GM18498 (cell line): Measurements from ENCODE around the gene MOXD1.

Experiments used
- ATAC-seq: cut with Tn5 transposase; IDR thresholded peaks from one replicate; pipeline ENCODE4 v1.9.1; 2021; ENCODE audit warnings: mild to moderate bottlenecking, moderate library complexity; ENCODE audit not compliant: unreplicated experiment

Gene MOXD1

DNA sequence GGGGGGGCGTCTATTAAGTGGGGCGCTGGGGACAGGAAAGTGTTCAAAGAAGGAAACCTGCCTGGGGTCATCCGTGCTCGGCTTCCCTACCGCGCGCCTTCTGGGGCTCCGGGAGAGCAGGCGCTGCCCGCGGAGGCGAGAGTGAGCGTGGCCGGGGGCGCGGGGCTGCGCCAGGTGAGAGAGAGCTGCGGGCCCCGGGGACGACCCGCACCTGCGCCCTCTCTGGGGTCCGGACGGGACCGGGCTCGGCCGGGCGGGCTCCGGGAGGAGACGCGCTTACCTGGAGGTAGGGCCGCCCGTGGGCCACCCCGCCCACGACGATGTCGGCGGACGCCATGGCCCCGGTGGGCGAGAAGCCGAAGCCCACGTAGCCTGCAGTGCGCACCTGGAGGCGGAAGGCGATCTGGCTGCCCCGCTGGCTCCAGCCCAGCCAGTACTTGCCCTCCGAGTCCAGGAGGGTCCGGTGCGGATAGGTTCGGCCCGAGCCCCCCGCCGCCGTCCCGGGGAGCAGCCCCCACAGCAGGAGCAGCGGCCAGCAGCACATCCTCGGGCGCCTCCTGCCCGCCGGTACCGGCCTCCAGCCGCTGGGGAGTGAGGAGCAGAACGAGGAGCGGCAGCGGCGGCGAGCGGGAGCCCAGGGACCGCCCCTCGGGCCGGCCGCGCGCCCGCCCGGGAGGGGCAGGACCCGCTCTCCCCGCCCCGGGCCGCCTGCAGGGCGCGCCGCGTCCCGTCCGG is at the start of gene MOXD1:
MOXD1 (minus strand) TSS at position 593 of the 735 bp plus-strand sequence; CDS start at position 544, 49 bp downstream.
- ATAC-seq: peak; percentile 77

DNA sequence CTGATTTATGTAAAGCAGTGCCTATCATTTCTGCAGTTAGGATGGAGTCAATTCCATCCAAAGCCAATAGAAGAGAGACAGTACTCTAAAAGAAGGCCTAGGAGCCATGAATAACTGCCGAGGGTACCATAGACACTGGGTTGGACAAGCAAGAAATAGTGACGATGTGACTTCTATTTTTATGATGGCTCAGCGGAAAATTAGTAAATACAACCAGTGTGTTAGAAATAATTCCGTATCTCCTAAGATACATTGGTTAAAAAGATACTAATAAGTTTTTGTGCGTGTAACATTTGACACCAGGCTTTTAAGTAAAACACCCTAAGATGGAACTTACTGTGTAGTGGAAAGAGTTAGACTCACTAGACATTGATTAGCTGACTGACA is 45.6 kb upstream of the MOXD1 start:
- no peak for ATAC-seq

DNA sequence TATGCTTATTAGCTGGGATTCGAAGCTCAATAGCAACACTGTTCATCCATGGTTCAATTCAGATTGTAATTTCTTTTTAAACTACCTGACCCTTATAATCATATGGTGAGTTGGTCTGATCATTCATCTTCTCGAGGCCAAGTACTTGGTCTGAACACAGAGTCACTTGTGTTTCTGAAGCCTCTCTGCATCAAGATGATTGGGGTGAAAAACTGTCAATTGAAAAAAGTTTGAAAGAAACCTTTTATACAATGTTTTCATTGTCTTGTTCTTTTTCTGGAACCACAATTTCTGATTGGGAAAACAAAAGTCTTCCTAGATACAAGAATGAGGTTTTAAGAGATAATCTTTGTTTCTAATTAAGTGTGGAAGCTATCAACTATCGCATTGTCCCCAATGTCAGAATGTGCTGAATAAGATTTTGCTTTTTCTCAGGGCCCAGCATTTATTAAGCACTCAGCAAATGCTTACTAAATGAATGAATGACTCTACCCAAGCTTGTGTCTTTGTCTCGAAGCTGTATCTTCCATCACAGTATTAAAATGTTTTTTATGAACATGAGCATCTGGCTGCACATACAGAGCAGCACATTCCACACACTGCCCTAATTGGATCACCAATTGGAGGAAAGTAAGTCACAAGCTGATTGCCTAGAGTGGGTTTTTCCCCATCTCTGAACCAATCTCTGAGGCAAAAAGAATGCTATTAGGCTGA is 45.0 kb upstream of the MOXD1 start:
- no peak for ATAC-seq

DNA sequence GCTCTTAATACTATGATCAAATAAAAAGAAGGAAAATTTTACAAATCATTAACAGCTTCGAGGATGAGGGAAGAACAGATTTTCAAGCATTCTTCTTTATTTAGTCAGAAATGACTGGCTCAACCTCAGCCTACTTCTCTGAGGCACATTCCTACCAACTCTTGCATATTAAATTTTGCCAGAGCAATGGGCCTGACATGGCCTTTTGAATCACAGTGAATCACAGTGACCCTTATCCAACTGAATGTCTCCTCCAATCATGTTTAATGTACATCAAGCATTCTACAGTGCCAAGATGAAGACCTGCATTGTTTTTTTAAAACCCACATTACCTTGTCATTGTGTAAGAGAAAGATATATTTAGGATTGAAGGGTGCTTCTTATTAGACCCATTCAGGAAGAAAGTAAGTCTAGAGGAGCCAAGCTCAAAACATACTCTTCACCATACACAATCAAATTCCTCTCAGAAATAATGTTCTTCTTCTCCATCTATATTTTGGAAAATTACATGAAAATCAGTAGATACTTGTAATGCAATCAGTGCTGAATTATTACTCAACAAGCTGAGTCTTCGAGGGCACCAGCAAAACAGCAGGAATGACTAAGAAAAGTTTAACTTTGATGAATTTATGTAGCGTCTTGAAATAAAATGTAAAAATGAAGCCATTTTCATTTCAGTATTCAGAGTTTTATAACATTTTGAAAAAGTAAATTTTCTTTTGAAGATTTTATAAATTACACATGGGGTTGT is 44.1 kb upstream of the MOXD1 start:
- no peak for ATAC-seq

DNA sequence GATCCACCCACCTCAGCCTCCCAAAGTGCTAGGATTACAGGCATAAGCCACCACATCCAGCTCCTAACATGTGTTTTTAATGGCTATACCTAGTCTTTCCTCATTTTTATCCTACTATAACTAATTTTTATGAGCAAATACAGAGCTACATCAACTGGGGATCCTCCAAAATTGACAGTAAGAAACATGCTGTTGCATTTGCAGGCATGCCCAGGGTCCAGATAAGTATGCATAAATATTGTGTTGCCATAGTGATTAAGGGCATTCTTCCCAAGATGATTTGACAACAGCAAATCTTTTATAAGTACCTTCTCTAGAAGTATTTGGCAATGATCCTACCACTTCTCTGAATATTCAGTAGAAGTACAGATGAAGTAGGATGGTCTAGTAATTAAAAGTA is 41.9 kb upstream of the MOXD1 start:
- ATAC-seq: no peak

DNA sequence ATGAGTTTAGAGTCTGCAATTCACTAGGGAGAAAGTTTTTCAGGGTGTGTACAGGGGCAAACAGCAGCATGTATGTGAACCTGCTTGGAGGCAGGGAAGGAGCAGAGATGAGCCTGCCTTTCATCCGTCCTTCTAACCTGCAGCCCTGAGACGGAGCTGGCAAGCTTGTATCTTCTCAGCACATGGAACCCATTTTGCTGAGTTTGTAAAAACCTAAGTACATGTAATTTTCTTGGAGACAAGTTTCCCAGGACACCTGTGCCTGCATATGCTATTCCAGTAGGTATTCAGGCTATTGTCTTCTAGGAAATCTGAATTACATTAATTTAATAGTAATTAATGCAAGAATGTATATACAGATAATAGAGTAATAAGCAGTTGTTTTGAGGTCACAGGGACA is 28.8 kb upstream of the MOXD1 start:
- no peak for ATAC-seq

DNA sequence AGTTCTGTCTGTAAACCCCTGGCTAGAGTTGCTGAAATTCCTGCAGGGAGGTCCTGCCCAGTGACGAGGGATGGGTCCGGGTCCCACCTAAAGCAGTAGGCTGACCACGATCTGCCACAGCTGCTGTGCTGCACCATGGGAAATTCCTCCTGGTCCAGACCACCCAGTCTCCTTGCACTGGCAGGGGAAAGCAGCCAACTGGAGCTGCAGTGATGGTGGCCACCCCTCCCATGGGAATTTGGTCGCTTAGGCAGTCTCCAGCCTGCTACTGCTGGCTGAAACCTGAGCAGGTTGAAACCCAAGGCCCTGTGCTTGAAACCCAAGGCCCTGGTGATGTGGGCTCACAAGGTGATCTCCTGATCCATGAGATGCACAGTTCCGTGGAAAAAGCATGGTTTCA is 23.9 kb upstream of the MOXD1 start:
- no peak for ATAC-seq

DNA sequence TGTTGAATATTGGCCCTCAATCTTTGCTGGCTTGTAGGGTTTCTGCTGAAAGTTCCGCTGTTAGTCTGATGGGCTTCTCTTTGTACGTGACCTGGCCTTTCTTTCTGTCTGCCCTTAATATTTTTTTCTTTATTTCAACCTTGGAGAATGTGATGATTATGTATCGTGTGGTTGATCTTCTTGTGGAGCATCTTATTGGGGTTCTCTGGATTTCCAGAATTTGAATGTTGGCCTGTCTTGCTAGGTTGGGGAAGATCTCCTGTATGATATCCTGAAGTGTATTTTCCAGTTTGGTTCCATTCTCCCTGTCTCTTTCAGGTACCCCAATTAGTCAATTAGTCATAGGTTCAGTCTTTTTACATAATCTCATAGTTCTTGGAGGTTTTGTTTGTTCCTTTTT is 22.6 kb upstream of the MOXD1 start:
- ATAC-seq: no peak

DNA sequence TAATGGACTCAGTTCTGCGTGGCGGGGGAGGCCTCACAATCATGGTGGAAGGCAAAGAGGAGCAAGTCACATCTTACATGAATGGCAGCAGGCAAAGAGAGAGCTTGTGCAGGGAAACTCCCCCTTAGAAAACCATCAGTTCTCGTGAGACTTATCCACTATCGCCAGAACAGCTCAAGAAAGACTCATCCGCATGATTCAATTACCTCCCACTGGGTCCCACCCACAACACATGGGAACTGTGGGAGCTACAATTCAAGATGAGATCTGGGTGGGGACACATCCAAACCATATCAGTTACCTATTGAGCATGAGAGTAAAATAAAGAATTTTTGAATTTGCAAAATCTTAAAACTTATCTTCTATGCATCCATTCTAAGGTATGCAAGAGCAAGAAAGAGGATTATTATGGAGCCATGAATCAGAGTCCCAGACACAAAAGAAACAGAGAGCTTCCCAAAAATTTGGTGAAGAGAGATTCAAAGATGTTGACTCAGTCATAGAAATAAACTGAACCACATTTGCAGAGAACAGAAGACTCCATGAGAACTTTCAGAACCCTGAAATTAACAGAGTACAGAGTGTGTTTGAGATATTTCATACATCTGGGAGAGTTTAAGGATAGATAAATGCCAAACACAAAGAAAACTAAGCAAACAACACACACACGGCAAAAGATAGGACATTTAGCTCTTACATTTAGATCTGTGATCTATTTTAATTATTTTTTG is 17.1 kb upstream of the MOXD1 start:
- ATAC-seq: no peak

DNA sequence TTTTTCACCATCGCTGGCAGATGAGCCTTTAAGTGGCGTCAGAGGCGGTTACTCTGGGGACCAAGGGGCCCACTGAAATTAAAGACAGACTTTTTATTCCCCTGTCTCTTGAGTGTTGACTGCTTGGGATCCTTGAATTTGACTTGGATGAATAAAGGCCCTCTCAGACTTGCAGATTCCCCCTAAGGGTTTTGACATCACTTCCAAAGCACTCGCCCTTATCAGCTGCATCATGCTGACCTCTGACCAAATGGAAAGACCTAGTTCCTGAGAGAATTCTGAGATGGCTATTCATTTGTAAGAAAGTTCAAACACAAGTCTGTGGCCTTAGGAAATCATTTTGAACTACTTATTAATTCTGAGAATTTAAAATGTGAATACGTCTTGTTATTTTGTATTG is 13.5 kb upstream of the MOXD1 start:
- ATAC-seq: no peak

DNA sequence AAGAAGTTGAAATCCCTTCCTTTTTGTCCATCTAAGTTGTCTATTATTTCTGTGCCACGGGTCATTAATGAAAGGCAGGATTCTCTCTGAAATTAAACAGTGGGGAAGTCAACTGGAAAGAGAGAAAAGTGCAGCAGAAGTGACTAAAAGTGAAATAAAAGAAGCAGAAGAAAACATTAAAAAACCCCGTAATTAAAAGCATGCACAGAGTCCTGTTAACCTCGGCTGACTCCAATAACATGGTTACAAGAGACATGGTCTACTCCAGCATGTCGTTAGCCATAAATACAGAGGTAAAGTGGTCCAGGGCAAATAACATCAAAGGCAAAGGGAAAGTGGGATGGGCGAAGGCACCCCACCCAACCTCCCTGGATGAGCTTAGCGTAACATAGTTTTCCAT is 13.0 kb upstream of the MOXD1 start:
- no peak for ATAC-seq

DNA sequence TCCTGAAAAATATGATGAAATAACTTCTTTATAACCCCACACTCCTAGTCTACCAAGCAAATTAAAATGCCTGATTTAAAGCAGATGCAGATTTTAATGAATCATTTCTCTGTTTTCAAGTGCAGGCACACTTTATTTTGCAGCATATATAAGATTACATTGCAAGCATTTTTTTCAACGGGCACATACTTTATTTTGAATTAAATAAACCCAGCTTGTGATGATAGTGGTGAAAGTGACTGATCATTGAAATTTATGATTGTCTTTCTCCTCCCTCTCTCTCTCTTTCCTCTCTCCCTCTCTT is 12.2 kb upstream of the MOXD1 start:
- no peak for ATAC-seq

DNA sequence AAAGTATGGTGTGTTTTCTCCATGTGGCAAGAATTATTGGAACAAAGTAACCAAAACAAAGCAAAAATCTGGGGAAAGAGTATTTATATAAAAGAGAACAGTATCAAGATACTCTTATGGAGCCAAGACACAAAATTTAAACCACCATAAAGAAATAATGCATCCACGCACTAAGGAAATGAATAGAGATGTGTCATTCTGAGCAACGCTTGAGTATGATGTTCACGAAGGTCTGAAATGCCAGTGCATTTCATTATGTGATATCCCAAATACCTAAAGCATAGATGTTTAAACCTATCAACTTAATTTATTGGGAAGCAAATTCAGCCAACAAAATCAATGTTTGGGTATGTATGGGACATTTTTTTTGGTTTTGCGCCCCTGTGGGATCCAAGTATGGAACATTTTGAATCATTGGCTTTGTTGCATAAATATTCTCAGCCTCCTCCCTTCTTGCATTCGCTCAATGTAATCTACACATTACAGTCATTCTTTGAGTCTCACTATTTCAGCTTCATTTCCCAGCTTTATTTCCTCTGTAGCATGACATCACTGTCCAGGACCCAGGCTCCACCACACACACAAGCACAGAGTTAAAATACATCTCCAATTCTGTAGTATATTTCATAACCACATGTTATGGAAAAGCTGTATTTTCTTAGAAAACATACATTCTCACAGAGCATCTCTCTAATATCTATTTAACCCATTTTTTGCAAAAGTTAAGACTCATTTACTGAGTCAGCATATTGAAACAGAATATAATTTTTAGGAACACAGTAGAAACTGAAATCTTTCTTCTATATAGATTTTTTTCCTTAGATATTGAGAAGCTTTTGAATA is 11.6 kb upstream of the MOXD1 start:
- no peak for ATAC-seq

DNA sequence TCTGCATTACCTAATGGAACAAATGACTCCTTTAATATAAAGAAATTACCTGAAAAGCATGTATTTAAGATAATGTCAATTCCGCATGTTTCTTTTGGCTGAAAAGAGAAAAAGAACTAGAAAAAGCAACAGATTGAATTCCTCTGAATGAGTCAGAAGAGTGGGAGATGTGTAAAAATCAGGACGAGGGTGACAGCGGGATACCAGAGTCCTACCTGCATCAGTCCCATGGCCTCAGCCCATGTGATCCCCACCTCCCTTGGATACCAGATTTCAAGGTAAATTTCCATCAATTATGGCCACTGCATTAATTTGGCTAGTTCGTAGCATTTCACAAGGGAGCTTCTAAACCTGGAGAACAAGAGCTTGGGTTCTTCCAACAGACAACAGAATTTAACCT is 10.0 kb upstream of the MOXD1 start:
- no peak for ATAC-seq

DNA sequence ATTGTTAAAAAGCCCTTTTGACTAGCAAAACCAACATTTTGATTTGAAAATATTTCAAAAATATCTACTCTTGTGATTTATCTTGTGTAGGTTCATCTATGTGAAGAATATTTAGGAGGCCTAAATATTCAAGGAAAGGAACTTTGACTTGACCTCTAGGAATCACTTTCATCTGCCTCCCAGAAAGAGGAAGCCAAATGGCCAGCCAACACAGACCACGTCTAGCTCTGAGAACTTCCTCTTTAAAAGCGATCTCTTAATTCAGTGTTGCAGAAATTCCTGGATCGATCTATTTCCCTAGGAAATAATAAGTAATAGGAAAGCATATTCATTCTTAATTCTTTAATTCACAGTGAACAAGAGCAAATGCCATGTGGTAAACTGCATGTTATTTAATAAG is 9.6 kb upstream of the MOXD1 start:
- no peak for ATAC-seq

DNA sequence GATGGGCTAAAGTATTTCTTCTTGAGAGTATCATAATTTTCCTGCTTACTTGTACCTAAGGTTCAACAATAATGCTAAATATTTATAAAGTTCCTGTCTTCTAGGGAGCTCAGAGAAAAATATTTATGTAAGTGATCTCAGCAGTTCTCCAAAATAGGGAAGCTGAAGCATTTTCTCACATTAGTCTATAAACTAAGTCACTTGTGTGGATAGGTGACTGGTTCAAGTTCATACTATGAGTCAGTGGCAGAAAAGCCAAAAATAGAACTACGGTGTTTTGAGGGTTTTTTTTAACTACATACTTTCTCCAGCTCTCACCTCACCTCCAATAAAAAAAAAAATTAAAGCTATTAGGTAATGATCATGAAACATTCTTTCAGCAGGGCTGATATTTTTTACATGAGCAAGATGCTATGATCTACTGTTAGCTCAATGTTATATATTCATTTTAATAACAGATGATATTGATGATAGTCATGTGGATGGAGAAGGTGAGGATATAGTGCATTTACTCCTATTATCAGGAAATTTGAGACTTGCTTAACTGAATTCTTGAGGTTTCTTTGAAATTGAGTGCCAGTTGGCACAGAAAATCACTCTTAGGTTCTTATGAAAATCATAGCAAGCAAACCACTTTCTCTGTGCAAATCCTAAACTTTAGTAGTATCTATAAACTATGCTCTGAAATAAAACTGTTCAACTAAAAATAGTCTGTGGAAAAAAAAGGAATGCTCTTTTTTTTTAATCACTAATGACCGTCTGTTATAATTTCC is 4.1 kb upstream of the MOXD1 start:
- peak; percentile 48 for ATAC-seq

DNA sequence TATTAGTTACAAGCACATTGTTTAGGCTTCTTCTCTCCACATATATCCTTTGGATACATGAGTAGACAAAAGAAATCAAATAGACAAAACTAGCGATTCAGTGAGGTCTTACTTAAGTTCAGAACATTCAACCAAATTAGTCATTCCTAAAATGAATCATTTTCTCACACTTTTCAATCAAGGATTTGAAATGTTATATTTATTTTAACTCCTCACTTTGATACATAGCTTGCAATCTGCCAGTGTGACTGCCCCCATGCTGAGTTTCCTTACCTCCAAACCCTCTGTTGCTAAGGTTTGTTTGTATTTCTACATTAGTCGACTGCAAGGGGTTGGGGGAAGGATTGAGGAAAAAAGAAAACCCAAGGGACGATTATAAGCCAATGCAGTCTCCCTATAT is 3.5 kb upstream of the MOXD1 start:
- ATAC-seq: peak; percentile 0

DNA sequence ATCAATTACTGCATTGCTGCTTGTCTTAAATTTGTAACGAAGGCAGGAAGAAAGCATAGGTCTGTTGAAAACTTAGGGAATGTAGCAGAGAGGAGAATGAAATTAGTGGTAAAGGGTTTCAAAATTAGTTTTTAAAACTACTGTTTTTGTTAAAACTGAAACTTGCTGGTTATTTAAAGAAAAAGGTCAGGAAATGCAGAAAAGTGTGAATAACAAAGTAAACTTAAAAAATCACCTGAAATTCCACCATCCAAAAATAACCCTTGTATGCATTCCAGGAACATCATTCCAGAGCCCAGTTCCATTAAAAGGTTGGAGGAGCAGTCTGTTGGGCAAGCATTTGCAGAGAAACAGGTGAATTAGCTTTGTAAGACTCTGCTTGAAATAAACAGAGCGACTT is 3.1 kb upstream of the MOXD1 start:
- ATAC-seq: no peak

DNA sequence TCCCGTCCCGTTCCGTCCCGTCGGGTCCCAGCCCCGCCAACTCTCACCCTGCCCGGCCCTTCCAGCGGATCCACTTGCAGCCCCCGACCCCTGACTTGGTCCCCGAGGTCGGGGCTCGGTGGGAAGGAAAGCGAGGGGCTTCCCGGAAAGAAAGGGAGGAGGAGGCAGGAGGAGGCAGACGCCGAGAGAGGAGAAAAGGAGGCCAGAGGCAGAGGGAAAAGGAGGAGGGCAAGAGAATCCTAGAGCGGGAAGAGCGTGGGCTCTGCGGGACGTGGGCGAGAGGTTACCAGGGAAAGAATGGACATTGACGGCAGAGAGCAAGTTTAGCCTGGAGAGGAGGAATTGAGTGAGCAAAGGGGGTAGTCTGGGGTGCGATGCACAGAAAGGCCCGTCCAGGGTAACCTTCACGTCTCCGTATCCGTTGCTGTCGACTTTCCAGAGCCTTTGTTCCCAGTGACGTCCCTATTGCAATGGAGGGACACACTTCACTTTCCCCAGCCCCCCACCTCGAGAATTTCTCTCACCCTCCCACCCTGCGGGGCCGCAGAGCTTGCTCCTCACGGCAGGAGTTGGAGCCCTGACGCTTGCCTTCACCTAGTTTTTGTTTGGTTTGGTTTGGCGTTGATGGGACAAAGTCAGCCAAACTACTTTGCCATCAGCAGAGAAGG is 477 bp upstream of the MOXD1 start:
- ATAC-seq: no peak
